Fibroblast of villous mesenchyme (primary cell): ENCODE measurements around the gene NAGLU. TPM values are rescaled to one million over a fixed set of nuclear protein-coding genes. Genes with fewer than 3 reads are reported as not detected.

Experiments
- DNase-seq: peaks from one replicate; pipeline ENCODE4 v3.0.0-alpha.2; 2010; ENCODE audit warnings: low read depth
- H3K4me3 ChIP-seq: 2 replicates; pipeline ENCODE4 v1.5.1; 2011; ENCODE audit warnings: low read depth, mild to moderate bottlenecking, low read length
- total RNA-seq: library from RNA; depleted of rRNA; stranded (reverse); fragments of >200 nt; gene quantifications from 2 replicates; pipeline ENCODE4 v1.2.3, GENCODE V29; 2012
- TF ChIP-seq, protein P1 (sequence below): IDR thresholded peaks from 2 replicates; pipeline ENCODE4 v1.5.1; 2012; ENCODE audit warnings: low read depth, mild to moderate bottlenecking, low read length; ENCODE audit not compliant: insufficient read depth

NAGLU gene
- total RNA-seq, 1 donor, result 28.5 TPM

DNA sequence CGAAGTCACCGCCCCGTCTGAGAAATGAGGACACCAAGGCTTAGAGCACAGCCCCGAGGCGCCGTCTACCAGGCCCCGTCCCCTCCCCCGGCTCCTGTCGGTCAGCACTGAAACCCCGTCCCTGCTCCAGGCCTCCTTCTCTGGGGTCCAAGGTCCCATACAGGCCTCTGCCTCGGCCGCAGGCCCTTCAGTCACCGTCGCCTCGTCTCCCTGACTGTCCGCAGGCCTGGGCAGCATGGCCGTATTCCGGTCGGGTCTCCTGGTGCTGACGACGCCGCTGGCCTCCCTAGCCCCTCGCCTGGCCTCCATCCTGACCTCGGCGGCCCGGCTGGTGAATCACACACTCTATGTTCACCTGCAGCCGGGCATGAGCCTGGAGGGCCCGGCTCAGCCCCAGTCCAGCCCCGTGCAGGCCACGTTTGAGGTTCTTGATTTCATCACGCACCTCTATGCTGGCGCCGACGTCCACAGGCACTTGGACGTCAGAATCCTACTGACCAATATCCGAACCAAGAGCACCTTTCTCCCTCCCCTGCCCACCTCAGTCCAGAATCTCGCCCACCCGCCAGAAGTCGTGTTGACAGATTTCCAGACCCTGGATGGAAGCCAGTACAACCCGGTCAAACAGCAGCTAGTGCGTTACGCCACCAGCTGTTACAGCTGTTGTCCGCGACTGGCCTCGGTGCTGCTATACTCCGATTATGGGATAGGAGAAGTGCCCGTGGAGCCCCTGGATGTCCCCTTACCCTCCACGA, 26.5 kb downstream of the NAGLU start:
- peak overlapping the region; percentile 92 for H3K4me3 ChIP-seq
- TF ChIP-seq, protein P1, sequence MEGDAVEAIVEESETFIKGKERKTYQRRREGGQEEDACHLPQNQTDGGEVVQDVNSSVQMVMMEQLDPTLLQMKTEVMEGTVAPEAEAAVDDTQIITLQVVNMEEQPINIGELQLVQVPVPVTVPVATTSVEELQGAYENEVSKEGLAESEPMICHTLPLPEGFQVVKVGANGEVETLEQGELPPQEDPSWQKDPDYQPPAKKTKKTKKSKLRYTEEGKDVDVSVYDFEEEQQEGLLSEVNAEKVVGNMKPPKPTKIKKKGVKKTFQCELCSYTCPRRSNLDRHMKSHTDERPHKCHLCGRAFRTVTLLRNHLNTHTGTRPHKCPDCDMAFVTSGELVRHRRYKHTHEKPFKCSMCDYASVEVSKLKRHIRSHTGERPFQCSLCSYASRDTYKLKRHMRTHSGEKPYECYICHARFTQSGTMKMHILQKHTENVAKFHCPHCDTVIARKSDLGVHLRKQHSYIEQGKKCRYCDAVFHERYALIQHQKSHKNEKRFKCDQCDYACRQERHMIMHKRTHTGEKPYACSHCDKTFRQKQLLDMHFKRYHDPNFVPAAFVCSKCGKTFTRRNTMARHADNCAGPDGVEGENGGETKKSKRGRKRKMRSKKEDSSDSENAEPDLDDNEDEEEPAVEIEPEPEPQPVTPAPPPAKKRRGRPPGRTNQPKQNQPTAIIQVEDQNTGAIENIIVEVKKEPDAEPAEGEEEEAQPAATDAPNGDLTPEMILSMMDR, result no peak
- peak; percentile 55 for DNase-seq

DNA sequence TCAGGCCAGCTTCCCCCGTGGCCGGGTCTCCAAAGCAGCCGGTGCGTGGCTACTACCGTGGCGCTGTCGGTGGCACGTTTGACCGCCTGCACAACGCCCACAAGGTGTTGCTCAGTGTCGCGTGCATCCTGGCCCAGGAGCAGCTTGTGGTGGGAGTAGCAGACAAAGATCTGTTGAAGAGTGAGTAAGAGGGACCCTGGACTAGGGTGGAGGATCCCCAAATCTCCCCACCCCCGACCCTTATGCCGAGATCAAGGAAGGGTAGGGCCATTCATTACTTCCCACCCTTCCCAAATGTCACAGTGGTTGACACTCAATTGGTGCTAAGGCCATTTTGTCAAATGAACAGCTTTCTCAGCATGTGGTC, 27.1 kb downstream of the NAGLU start:
- TF ChIP-seq, protein P1, result no peak

DNA sequence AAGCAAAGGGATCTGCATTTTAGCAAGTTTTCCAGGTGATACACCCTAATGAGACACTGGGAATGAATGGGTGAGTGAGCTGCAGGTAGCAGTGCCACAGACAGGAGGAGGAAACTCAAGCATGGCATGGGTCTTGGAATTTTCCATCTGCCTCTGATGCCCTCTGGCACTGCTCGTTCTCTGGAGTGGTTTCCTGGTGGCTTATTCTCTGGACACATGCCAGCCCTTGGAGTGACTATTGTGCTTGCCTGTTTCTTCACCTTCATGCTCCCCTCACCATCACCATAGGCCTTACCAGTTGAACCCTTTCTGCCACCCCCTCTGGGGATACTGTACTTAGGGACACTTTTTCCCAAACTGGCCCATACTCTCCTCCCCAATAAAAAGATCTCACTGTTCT, 27.5 kb downstream of the NAGLU start:
- H3K4me3 ChIP-seq, result peak overlapping the region; percentile 92
- TF ChIP-seq, protein P1, result no peak
- DNase-seq, result no peak

More for the DNA sequence above, 27.1 kb downstream of the NAGLU start:
- no peak for DNase-seq
- H3K4me3 ChIP-seq, result peak overlapping the region; percentile 92

DNA sequence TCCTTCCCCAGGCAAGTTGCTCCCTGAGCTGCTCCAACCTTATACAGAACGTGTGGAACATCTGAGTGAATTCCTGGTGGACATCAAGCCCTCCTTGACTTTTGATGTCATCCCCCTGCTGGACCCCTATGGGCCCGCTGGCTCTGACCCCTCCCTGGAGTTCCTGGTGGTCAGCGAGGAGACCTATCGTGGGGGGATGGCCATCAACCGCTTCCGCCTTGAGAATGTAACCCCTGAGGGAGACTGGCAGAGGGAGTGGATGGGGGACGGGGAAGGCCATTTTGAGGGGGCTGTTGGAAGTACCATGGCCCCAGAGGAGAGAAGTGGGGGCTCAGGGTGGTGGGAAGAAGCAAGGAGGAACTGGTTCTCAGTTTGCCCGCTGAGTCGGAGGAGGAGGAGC, 27.9 kb downstream of the NAGLU start:
- TF ChIP-seq, protein P1, result no peak
- H3K4me3 ChIP-seq, result no peak overlapping the region
- DNase-seq, result no peak

DNA sequence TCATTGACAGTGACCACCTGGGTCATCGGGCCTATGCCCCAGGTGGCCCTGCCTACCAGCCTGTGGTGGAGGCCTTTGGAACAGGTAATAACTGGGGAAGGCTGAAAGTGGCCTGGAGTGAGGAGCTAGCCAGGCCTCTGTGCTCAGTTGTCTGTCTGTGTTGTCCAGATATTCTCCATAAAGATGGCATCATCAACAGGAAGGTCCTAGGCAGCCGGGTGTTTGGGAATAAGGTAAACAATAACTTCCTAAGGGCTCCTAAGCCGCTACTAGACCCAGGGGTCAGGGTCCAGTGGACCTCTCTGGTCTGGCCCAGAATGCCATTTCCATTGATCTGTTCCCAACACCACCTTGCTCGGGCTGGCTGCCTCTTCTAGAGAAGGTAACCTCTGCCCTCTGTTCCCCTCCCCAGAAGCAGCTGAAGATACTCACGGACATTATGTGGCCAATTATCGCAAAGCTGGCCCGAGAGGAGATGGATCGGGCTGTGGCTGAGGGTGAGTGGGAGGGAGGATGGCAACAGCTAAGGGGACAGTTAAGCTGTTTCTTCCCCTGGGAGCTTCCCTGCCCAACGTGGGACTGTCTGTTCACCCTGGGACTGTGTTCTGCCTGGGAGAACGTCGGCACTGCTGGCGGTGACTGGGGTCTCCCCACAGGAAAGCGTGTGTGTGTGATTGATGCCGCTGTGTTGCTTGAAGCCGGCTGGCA, 28.9 kb downstream of the NAGLU start:
- DNase-seq, result no peak
- TF ChIP-seq, protein P1, result no peak

DNA sequence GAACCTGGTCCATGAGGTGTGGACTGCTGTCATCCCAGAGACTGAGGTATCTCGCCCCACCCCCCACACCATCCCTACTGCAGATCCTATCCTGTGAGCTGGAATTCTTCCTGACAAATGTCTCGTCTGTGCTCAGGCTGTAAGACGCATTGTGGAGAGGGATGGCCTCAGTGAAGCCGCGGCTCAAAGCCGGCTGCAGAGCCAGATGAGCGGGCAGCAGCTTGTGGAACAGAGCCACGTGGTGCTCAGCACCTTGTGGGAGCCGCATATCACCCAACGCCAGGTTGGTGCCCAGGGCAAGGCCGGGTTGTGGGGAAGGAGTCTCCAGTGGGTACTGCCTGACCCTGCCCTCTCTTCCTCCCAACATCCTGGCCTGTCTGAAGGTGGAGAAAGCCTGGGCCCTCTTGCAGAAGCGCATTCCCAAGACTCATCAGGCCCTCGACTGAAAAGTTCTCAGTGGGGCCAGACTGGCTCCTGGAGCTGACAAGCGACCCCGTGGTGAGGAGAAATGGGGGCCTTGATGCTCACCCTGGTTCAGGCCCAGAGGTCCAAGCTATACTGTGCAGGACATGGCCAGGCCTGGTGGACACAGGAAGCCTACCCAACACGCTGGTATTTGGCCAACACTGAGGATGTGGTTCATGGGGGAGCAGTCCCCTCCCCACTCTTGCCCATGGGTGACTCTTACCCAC, 29.6 kb downstream of the NAGLU start:
- no peak for DNase-seq
- TF ChIP-seq, protein P1, result no peak
- no peak overlapping the region for H3K4me3 ChIP-seq

More for the DNA sequence above, 28.9 kb downstream of the NAGLU start:
- no peak overlapping the region for H3K4me3 ChIP-seq
